Panc1 (cell line): ENCODE data around the gene RBM6.

Experiments
- CTCF ChIP-seq: fragments of 450-650 bp; IDR thresholded peaks from 2 replicates; pipeline ENCODE4 v1.5.1; 2017; ENCODE audit warnings: mild to moderate bottlenecking
- POLR2AphosphoS5 ChIP-seq: IDR thresholded peaks from 2 replicates; pipeline ENCODE4 v1.6.1; 2012; ENCODE audit warnings: mild to moderate bottlenecking, low read depth, low read length, moderate library complexity
- REST ChIP-seq, 2 experiments: IDR thresholded peaks; 2 replicates each; pipeline ENCODE4 v1.6.1; 2011 to 2012; ENCODE audit warnings: low read depth in 2 of 2, control low read depth in 1 of 2, low read length in 1 of 2, mild to moderate bottlenecking in 1 of 2, moderate library complexity in 1 of 2; ENCODE audit not compliant: insufficient read depth in 1 of 2

GRCh38 chr3:49929291-49930167 lies 10.4 kb upstream of the RBM6 start, which contains the start of gene MON1A:
- TF ChIP-seq CTCF (peak; percentile 49; the same call in 1 of the 2 replicates), POLR2AphosphoS5 (no peak), REST (IDR thresholded peaks at IDR 0.05; ENCODE audit: insufficient read depth in 1 of 2, low read depth in 2 of 2, low read length in 1 of 2) (no peak)
